ENCODE results near the gene INTS6.
A peak's percentile ranks its signal among the peaks of the same experiment; 100 is the strongest.

The INTS6 gene

GRCh38 chr13:51455532-51455931 is 2.7 kb upstream of the INTS6 start:
- DNase-seq = no peak

- peak; percentile 82 for DNase-seq
Measured at GRCh38 chr13:51453959-51454703, 1.3 kb upstream of the INTS6 start.

GRCh38 chr13:51453207-51453958 is 547 bp upstream of the INTS6 start:
- DNase-seq = peak; percentile 95

DNA sequence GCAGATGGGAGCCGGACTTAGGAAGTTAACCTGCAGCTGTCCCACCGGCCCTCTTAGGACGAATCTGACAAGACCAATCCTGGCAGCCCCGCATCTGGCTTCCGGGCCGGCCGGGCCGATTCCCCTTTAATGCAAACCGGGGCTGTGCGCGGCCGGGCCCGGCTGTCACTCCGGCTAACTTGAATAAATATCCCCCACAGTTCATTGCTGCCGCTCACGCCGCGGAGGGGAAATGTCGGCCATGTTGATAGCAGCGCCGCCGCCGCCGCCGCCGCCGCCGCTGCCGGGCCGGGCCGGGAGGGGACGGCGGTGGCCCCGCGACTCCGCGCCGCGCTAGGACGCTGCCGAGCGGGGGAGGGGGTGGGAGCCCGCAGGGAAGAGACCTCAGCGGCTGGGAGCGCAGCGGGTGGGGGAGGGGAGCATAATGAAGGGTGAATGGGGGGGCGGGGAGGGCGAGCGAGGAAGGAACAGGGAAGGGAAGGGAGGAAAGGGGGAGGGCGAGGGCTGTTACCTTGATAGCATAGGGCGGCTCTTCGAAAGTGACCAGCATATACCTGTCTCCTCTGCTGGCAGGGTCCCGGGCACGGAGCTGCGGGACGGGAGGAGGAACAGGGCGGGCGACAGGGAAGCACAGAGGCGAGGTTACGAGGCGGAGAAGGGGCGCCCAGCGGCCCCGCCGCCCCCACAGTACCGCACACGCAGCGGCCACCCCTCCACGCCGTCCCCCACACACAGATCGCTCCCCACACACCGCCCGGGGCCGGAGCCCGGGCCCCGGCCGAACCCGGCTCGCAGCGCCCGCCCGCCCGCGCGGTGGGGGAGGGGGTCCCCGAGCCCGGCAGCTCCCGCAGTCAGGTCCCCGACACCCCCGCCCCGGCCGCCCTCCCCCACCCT is 1.1 kb downstream of the INTS6 start:
- DNase-seq = peak; percentile 90

DNA sequence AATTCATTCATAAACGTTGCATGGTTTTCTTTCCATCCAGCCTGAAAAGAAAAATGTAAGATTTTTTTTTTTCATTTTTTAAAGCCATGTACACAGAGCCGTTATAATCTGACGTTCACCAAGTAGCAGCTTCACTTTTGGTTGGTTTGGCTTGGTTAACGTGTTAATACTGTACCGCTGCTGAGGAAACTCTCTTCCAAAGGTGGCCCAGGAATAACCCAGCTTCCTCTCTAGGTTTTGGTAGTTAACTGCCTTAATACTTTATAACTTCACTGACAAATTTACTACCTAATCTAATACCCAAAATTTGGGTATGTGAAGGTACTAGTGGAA is 1.7 kb downstream of the INTS6 start:
- DNase-seq = peak; percentile 67

- DNase-seq = no peak
Measured at GRCh38 chr13:51449018-51449417, 3.8 kb downstream of the INTS6 start.

- peak; percentile 53 for DNase-seq
Measured at GRCh38 chr13:51444922-51445321, 7.9 kb downstream of the INTS6 start.

DNA sequence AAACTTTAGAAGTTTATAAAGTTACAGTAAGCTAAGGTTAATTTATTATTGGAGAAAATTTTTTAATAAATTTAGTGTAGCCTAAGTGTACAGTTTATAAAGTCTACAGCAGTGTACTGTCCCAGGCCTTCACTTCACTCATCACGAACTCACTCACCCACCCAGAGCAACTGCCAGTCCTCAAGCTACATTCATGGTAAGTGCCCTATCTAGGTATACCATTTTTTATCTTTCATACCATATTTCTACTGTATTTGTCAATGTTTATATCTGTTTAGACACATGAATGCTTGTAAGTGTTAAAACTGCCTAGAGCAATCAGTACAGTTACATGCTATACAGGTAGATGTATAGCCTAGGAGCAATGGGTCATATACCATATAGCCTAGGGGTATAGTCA is 12.5 kb downstream of the INTS6 start:
- no peak for DNase-seq

GRCh38 chr13:51437550-51438127 is 15.2 kb downstream of the INTS6 start:
- no peak for DNase-seq

- DNase-seq = peak; percentile 48
Measured at GRCh38 chr13:51435002-51435578, 17.7 kb downstream of the INTS6 start.

- no peak for DNase-seq
Measured at GRCh38 chr13:51432576-51432975, 20.3 kb downstream of the INTS6 start.

GRCh38 chr13:51426982-51427381 is 25.9 kb downstream of the INTS6 start:
- DNase-seq = no peak

- DNase-seq = no peak
Measured at GRCh38 chr13:51425410-51426042, 27.3 kb downstream of the INTS6 start.

GRCh38 chr13:51423766-51424165 is 29.1 kb downstream of the INTS6 start:
- no peak for DNase-seq

- DNase-seq = no peak
Measured at GRCh38 chr13:51422484-51422883, 30.4 kb downstream of the INTS6 start.

DNA sequence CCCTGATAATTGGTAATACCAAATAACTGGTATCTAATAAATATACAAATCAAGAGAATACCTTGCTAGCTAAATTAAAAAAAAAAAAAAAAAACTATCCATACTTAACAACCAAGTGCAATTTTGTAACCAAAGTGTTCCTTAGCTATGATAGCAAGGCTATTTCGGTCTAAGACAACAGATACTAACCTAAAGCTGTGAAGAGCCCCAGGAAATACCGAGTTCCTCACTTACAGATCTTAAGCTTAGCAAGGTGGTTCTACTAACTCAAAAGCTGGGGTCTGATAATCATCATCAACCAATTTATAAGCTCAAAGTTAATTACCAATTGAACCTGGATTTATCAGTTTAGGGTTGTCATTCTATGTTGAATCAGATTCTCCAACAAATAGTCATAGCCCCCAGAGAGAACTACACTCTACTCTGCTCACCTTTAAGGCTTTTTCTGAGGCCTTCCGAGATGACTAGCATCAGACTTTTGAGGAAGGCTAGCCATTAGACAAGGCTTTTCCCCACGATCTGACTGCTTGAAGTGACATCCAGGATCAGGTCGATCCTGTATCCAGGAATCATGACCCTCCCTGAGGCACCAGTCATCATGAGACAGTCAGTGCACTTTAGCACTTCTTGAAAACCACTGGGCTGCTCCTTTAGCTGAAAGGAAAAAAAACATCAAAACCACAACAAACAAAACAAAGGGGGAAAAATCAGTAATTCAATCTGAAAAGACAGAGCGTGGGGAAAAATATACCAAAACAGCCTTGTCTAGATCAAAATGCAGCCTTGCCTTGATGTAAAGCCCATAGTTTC is 31.9 kb downstream of the INTS6 start:
- DNase-seq = no peak

- no peak for DNase-seq
Measured at GRCh38 chr13:51419001-51419636, 33.7 kb downstream of the INTS6 start.

GRCh38 chr13:51417716-51418115 is 35.1 kb downstream of the INTS6 start:
- no peak for DNase-seq

- no peak for DNase-seq
Measured at GRCh38 chr13:51416107-51416506, 36.7 kb downstream of the INTS6 start.

DNA sequence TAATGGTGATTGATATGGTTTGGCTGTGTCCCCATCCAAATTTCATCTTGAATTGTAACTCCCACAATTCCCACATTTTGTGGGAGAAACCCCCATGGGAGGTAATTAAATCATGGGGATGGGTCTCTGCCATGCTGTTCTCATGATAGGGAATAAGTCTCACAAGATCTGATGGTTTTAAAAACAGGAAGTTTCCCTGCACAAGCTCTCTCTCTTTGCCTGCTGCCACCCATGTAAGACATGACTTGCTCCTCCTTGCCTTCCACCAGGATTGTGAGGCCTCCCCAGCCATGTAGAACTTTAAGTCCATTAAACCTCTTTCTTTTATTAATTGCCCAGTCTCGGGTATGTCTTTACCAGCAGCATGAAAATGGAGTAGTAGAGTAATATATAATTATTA is 37.5 kb downstream of the INTS6 start:
- DNase-seq = peak; percentile 14

- no peak for DNase-seq
Measured at GRCh38 chr13:51412431-51412830, 40.4 kb downstream of the INTS6 start.
